H1 (cell line): ENCODE data around the gene OBSCN. TPM values are rescaled to one million over a fixed set of nuclear protein-coding genes. Genes with fewer than 3 reads are reported as not detected.

Source experiments
- POLR2AphosphoS5 ChIP-seq: IDR thresholded peaks from 2 replicates; pipeline ENCODE4 v1.6.1; 2011; ENCODE audit warnings: low read depth, low read length
- polyA plus RNA-seq, 7 experiments: library from polyadenylated mRNA; depleted of rRNA in 3 of 7; stranded (reverse) in 5 of 7; unstranded in 2 of 7; fragments of >200 nt in 5 of 7; fragments of 200-250 nt in 2 of 7; gene quantifications; 1 replicate in 5 of 7; 2 replicates in 1 of 7; 4 replicates in 1 of 7; pipeline versions ENCODE4 v1.2.1 to v1.2.3, GENCODE V29; 2011 to 2013; ENCODE audit warnings: missing spikeins in 2 of 7, mixed read lengths in 2 of 7
- total RNA-seq: library from RNA; stranded (reverse); fragmentation: NEBNext Ultra II Directional; extraction: Animal tissue kit (Norgen Biotek cat#: 25700); gene quantifications from 2 replicates; pipeline ENCODE4 v1.2.1, GENCODE V29; 2021

OBSCN gene
- total and polyA plus RNA-seq, 2 of the 8 experiments (the other 6 are each of a cell fraction or from before 2014, with no cell fraction given): 7.5 to 28.4 TPM

DNA sequence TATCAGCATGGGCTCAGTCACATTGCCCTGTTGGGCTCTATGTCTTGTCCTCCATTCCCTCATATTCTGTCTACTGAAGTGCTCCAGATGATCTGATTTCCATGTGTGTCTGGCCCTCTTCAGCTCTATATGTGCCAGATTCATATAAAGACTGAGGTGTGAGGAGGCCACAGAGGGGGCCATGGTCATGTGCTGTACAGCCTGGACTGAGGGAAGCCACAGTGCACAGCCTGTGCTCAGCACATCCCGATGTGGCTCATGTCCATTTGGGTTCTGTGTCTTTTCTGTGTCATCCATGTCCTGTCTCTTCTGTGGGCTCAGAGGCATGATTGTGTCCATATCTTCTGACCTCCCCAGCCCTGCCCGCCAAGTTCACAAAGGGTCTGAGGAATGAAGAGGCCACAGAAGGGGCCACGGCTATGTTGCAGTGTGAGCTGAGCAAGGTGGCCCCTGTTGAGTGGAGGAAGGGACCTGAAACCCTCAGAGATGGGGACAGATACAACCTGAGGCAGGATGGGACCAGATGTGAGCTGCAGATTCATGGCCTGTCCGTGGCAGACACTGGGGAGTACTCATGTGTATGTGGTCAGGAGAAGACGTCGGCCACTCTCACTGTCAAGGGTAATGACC lies 97.0 kb downstream of the OBSCN start (continued):
- TF ChIP-seq POLR2AphosphoS5: no peak
